MM.1S (cell line): ENCODE data around the gene CSNK1A1.

ENCODE experiments used
- DNase-seq: peaks from one replicate; pipeline ENCODE4 v3.0.0-alpha.2; 2015
- H2AFZ ChIP-seq: fragments of 300-600 bp; sonication (generic); 2 replicates; pipeline ENCODE4 v1.6.0; 2016; ENCODE audit warnings: antibody characterized with exemption, low read length
- H3F3A ChIP-seq: fragments of 300-600 bp; sonication (generic); 2 replicates; pipeline ENCODE4 v1.6.1; 2016; ENCODE audit warnings: mild to moderate bottlenecking, antibody characterized with exemption, low read length, moderate library complexity, mixed read lengths; ENCODE audit not compliant: insufficient read depth
- H3K27ac ChIP-seq: fragments of 300-600 bp; sonication (generic); 2 replicates; pipeline ENCODE4 v1.5.1; 2016; ENCODE audit warnings: mild to moderate bottlenecking, low read length
- H3K27me3 ChIP-seq: fragments of 300-600 bp; sonication (generic); replicated peaks from 2 replicates; pipeline ENCODE4 v1.6.0; 2016; ENCODE audit warnings: low read length; ENCODE audit not compliant: insufficient read depth
- H3K36me3 ChIP-seq: fragments of 300-600 bp; sonication (generic); replicated peaks from 2 replicates; pipeline ENCODE4 v1.6.1; 2016; ENCODE audit warnings: mild to moderate bottlenecking, low read length, mixed read lengths; ENCODE audit not compliant: insufficient read depth
- H3K4me1 ChIP-seq: fragments of 300-600 bp; sonication (generic); 2 replicates; pipeline ENCODE4 v1.6.1; 2016; ENCODE audit warnings: low read length, mixed read lengths
- H3K4me2 ChIP-seq: fragments of 300-600 bp; sonication (generic); 2 replicates; pipeline ENCODE4 v1.6.0; 2016; ENCODE audit warnings: low read depth, low read length
- H3K4me3 ChIP-seq: fragments of 300-600 bp; sonication (generic); 2 replicates; pipeline ENCODE4 v1.5.1; 2016; ENCODE audit warnings: low read length, mixed read lengths
- H3K79me2 ChIP-seq: fragments of 300-600 bp; sonication (generic); 2 replicates; pipeline ENCODE4 v1.6.1; 2016; ENCODE audit warnings: mixed run types, low read length, mixed read lengths
- H3K9ac ChIP-seq: fragments of 300-600 bp; sonication (generic); 2 replicates; pipeline ENCODE4 v1.6.1; 2016; ENCODE audit warnings: low read length, mixed read lengths
- H3K9me2 ChIP-seq: fragments of 300-600 bp; sonication (generic); replicated peaks from 2 replicates; pipeline ENCODE4 v1.6.1; 2016; ENCODE audit warnings: mild to moderate bottlenecking, low read length, mixed read lengths; ENCODE audit not compliant: insufficient read depth
- H3K9me3 ChIP-seq: fragments of 300-600 bp; sonication (generic); replicated peaks from 2 replicates; pipeline ENCODE4 v1.6.1; 2016; ENCODE audit warnings: mild to moderate bottlenecking, low read length, mixed read lengths; ENCODE audit not compliant: insufficient read depth
- H4K20me1 ChIP-seq: fragments of 300-600 bp; sonication (generic); 2 replicates; pipeline ENCODE4 v1.6.1; 2016; ENCODE audit warnings: mild to moderate bottlenecking, low read length, moderate library complexity, mixed read lengths; ENCODE audit not compliant: insufficient read depth
- CTCF ChIP-seq: fragments of 300-600 bp; sonication (generic); IDR thresholded peaks from 2 replicates; pipeline ENCODE4 v1.5.1; 2016; ENCODE audit warnings: antibody characterized with exemption, low read length, mixed read lengths
- EZH2 ChIP-seq: fragments of 300-600 bp; sonication (generic); optimal IDR thresholded peaks from 2 replicates; pipeline ENCODE3; 2017; ENCODE audit warnings: low read depth, mild to moderate bottlenecking, antibody characterized with exemption, low read length, mixed read lengths
- EZH2phosphoT487 ChIP-seq: fragments of 300-600 bp; sonication (generic); IDR thresholded peaks from 2 replicates; pipeline ENCODE4 v1.6.1; 2018; ENCODE audit warnings: antibody characterized with exemption, low read length

Gene CSNK1A1

DNA sequence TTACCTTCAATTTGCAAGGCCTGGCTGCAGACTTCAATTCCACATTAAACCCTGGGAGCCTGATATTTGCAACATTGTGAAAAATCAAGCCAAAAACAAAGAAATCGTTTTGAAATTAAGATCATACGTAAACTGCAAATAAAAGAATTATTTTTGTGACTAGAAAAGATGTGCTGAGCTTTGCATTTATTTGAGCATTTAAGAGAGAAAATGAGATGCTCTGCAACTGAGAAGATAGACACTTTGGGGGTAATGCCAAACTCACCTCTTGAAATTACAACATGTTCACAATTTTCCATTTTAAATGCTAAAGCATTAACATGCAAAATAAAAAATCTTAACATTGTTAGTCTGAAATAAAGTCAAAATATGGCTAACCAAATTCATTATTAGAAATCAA, 46.6 kb downstream of the CSNK1A1 start:
- no peak overlapping the region; the same call in 1 of the 2 replicates for H3K4me3 ChIP-seq
- TF ChIP-seq EZH2phosphoT487 (no peak), EZH2 (no peak), CTCF (no peak)
- H3K79me2 ChIP-seq, result peaks cover 59% of the 10 kb centered on the region
- peaks cover 36% of the 10 kb centered on the region for H3K36me3 ChIP-seq
- H3K4me2 ChIP-seq, result peak overlapping the region; percentile 65
- H3K9me3 ChIP-seq, result no peaks in the 10 kb centered on the region
- H3K27me3 ChIP-seq, result no peaks in the 10 kb centered on the region
- peaks cover 29% of the 10 kb centered on the region for H3F3A ChIP-seq
- no peak overlapping the region; the same call in 1 of the 2 replicates for H3K9ac ChIP-seq
- no peak overlapping the region for H2AFZ ChIP-seq
- DNase-seq, result no peak
- H3K4me1 ChIP-seq, result peaks cover 24% of the 10 kb centered on the region
- H3K27ac ChIP-seq, result peak overlapping the region; percentile 76; the same call in 1 of the 2 replicates
- no peaks in the 10 kb centered on the region for H3K9me2 ChIP-seq
- no peaks in the 10 kb centered on the region for H4K20me1 ChIP-seq

DNA sequence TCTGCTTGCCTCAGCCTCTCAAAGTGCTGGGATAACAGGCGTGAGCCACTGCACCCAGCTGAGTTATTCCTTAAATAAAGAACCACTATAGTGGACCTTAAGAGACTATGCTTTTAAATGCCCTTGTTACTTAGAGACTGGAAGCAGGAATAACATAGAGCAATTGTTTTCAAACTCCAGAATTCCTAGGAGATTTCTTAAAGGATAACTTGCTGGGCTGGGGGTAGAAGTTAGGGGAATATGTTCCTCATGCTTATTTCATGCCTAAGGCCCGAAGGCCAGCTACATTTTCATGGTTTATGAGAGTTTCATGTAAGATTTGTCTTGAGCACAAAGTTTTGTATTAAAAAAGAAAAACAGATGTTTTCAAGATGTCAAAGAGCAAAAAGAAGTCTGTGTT, 48.2 kb downstream of the CSNK1A1 start:
- Histone ChIP-seq H3K27me3 (no peaks in the 10 kb centered on the region), H3K9ac (peak overlapping the region; percentile 24; the same call in 1 of the 2 replicates), H3K9me3 (no peaks in the 10 kb centered on the region), H3K4me3 (no peak overlapping the region), H2AFZ (no peak overlapping the region), H3F3A (peaks cover 29% of the 10 kb centered on the region), H3K9me2 (no peaks in the 10 kb centered on the region), H4K20me1 (no peaks in the 10 kb centered on the region), H3K27ac (peak overlapping the region; percentile 76; the same call in 1 of the 2 replicates), H3K4me2 (peak overlapping the region; percentile 65; the same call in 1 of the 2 replicates), H3K79me2 (peaks cover 45% of the 10 kb centered on the region), H3K4me1 (peaks cover 24% of the 10 kb centered on the region), H3K36me3 (peaks cover 27% of the 10 kb centered on the region)
- DNase-seq, result no peak
- TF ChIP-seq EZH2phosphoT487, result no peak
- TF ChIP-seq CTCF, result no peak

DNA sequence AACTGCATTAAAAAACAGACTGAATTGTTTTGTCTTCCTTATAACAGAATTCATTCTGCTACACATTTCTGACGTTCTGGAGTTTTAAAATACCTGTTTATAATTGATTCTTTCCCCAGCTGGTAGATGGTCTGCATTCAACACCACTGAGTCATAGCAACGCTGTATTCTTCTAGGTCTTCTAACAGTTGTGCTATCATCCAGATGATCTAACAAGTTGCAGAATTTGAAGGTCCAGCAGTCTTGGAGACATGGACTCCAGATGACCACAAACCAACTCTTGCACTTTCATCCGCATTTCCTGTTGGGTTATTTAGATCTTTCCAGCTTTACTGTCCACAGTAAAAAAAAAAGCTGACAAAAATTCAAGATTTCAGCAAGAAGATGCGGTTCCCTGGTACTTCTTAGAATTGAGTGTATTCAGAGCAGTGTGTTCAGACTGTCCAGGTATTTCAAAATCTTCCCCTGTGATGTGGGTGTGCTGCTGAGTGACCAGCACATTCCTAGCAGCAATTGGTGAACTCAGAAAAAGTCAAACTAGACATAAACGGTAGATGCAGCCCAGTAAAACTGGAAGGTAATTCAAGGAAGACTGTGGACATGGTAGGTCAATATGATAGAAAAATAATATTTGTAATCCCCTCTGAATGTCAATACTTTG, 50.2 kb downstream of the CSNK1A1 start:
- Histone ChIP-seq H3K4me1 (peaks cover 24% of the 10 kb centered on the region), H3K4me2 (no peak overlapping the region), H2AFZ (no peak overlapping the region), H3K27ac (no peak overlapping the region), H3K79me2 (peaks cover 30% of the 10 kb centered on the region), H4K20me1 (no peaks in the 10 kb centered on the region), H3K9me2 (no peaks in the 10 kb centered on the region), H3K27me3 (no peaks in the 10 kb centered on the region), H3K9me3 (no peaks in the 10 kb centered on the region), H3K36me3 (peaks cover 21% of the 10 kb centered on the region; the same call in 1 of the 2 replicates), H3F3A (peaks cover 24% of the 10 kb centered on the region), H3K4me3 (no peak overlapping the region), H3K9ac (no peak overlapping the region)
- TF ChIP-seq EZH2 (no peak), EZH2phosphoT487 (no peak), CTCF (no peak)
- no peak for DNase-seq
